AG09319 (cell line): ENCODE measurements around the gene GALR2.
"Not testable (repeated sequence)": the region's sequence is repeated elsewhere in the genome, so short reads cannot be mapped to it uniquely, and the experiment has no call there.

ENCODE experiments used
- DNase-seq: peaks from one replicate; pipeline ENCODE4 v3.0.0-alpha.2; 2010; ENCODE audit warnings: low read depth; ENCODE audit errors: extremely low read depth
- CTCF ChIP-seq: IDR thresholded peaks from 2 replicates; pipeline ENCODE4 v1.5.1; 2011; ENCODE audit warnings: low read depth, mild to moderate bottlenecking, inconsistent platforms, low read length, moderate library complexity

Gene GALR2

GRCh38 chr17:76072148-76072858 lies 2.3 kb upstream of the GALR2 start, which contains the start of gene SRP68:
Gene SRP68, minus strand, starts transcription at chr17:76072517. Its CDS starts 26 bp downstream, at chr17:76072491.
- peak; percentile 81 for DNase-seq
- no peak for TF ChIP-seq CTCF

- TF ChIP-seq CTCF: no peak; the same call in 1 of the 2 replicates
- DNase-seq: no peak
Measured at GRCh38 chr17:76075364-76076145, 974 bp downstream of the GALR2 start.

- no peak for DNase-seq
- no peak for TF ChIP-seq CTCF
Measured at GRCh38 chr17:76076146-76076764, 1.7 kb downstream of the GALR2 start.

GRCh38 chr17:76076765-76077583 lies 2.4 kb downstream of the GALR2 start:
- no peak for TF ChIP-seq CTCF
- no peak for DNase-seq

- DNase-seq: no peak
- TF ChIP-seq CTCF: no peak
Measured at GRCh38 chr17:76077584-76078110, 3.1 kb downstream of the GALR2 start.

- DNase-seq: not testable (repeated sequence)
Measured at GRCh38 chr17:76078370-76078769, 3.8 kb downstream of the GALR2 start.
